GM12874 (cell line): ENCODE data around the gene TMPRSS4.

Experiments used
- CTCF ChIP-seq: IDR thresholded peaks from 2 replicates; pipeline ENCODE4 v1.5.1; 2011; ENCODE audit warnings: low read depth, mild to moderate bottlenecking, control low read depth, low read length, moderate library complexity; ENCODE audit not compliant: insufficient read depth

Gene TMPRSS4

DNA sequence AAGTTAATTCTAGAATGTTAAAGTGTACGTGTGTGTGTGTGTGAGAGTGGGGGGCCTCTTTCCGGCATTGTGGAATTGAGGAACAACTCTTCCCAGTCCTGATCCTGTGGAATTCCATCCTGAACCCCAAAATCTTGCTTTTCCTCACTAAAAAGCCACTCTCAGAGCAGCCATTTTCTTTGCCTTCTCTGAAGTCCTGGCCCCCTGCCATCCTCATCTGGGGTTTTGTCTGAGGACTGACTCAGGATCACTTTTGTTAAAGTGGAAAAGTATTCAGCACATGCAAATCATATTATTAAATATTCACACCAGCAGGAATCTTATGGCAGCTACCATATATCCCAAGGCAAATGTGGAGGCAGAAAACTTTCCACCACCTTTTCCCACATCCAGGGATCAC lies 72.0 kb downstream of the TMPRSS4 start:
- TF ChIP-seq CTCF: no peak

GRCh38 chr11:118149493-118149892 lies 72.6 kb downstream of the TMPRSS4 start:
- TF ChIP-seq CTCF: no peak

DNA sequence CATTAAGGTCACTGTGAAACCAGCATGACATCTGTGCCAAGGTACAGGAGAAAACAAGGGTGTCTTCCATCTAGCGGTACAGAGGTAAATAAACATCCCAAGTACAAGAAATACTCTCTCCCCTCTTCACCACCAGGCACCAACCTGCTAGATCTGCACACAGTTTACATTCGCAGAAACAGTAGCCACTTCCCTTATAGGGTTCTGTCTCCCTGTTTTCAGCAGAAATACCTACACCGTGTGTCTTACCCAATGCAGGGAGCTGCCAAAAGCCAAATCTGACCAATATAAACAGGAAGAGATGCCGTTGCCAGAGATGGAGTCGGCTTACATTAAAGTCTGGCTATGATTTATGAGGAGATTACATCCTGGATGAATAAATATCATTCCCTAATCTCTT lies 74.6 kb downstream of the TMPRSS4 start:
- no peak for TF ChIP-seq CTCF

GRCh38 chr11:118152020-118152551 lies 75.2 kb downstream of the TMPRSS4 start:
- no peak for TF ChIP-seq CTCF

DNA sequence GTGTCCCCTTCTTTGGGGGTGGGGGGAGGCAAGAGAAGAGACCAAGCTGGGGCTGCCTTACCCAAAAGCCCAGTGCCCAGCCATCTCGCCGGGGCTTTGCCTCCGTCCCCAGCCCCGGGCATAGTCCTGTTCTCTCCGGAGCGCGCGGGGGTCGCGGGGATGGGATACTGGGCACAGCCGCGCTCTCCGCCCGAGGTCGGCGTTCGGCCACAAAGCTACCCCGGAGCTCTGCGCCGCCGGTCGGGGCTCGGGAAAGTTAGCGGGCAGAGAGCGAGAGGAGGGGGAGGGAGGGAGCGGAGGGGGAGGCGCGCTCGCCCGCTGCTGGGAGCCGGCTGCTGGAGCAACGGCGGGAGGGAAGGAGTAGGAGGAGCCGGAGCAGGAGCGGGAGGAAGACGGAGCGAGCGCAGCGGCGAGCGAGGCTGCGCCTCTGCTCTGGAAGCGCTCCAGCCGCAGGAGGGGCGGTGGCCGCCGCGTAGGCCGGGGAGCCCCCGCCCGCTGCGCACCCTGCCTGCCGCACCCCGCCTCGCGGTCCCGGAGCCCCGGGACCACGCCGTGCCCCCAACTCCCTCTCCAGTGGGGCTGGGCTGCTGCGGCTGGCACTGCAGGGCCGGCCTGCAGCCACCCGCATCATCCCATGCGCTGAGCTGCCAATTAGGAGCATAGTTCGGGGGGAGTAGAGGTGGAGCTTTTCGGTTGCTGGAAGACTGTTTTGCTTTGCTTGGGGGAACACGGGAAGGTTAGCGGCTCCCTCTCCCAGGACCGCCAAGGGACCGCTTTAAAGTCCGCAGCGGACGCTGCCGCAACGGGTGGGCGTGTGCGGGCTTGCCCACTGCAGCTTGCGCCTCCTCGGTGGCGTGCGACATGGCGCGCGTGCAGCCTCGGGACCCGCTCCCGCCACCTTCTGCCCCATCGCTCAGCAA lies 75.9 kb downstream of the TMPRSS4 start, which contains the start of gene SCN4B:
SCN4B (minus strand) TSS at position 272 of the 920 bp plus-strand sequence; CDS start at position 122, 150 bp downstream.
- no peak for TF ChIP-seq CTCF

DNA sequence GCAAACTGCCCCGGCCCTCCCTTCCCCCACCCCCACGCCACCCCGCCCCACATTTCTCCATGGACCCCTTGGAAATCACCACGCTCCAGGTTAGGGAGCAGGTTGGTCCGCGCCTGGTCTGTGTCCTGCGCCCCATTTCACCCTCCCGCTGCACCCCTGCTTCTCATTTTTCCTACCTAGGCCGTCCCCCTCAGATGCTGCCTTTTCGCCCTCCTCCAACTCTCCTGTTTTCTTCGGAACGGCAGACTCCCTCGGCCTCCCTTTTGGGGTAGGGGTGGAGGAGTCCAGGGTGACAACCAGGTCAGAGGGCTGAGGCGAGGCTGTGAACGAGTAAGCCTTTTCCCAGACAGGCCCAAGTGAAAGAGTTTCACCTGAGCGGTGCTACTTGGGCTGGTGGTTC lies 76.6 kb downstream of the TMPRSS4 start:
- TF ChIP-seq CTCF: no peak

- TF ChIP-seq CTCF: no peak
These were observed 77.1 kb downstream of the TMPRSS4 start for GRCh38 chr11:118153976-118154375.
